Thyroid gland (tissue), 4 donors: ENCODE data around the gene CHMP4A. TPM values are rescaled to one million over a fixed set of nuclear protein-coding genes. Genes with fewer than 3 reads are reported as not detected.

Experiments used
- DNase-seq, 2 donors: peaks; one replicate each; pipeline ENCODE4 v3.0.0-alpha.2; 2019
- H3K27ac ChIP-seq, 3 donors: fragments of 200-600 bp; sonication (generic); 1 replicate in 2 of 3; 2 replicates in 1 of 3; pipeline ENCODE4 v1.5.1; 2016 to 2019; ENCODE audit warnings: mild to moderate bottlenecking in 1 of 3, moderate library complexity in 1 of 3
- H3K27me3 ChIP-seq: fragments of 200-600 bp; sonication (generic); one replicate; pipeline ENCODE4 v1.5.1; 2019
- H3K36me3 ChIP-seq, 2 donors: fragments of 200-600 bp; sonication (generic); one replicate each; pipeline ENCODE4 v1.5.1; 2016 to 2019
- H3K4me1 ChIP-seq, 2 donors: fragments of 200-600 bp; sonication (generic); one replicate each; pipeline ENCODE4 v1.5.1; 2017 to 2019
- H3K4me3 ChIP-seq, 3 donors: fragments of 200-600 bp; sonication (generic); replicated peaks in 1 of 3; 1 replicate in 2 of 3; 2 replicates in 1 of 3; pipeline ENCODE4 v1.5.1; 2016; ENCODE audit warnings: mild to moderate bottlenecking in 1 of 3
- H3K9me3 ChIP-seq: fragments of 200-600 bp; sonication (generic); one replicate; pipeline ENCODE4 v1.5.1; 2017
- POLR2A ChIP-seq, 2 donors: fragments of 450-650 bp; IDR thresholded peaks; one replicate each; pipeline ENCODE4 v1.6.1; 2017; ENCODE audit warnings: antibody characterized with exemption in 2 of 2, mild to moderate bottlenecking in 2 of 2, moderate library complexity in 1 of 2
- WGBS, 2 donors: methylation state at CpG; one replicate each; pipeline ENCODE4 v1.1.5; 2017; 5-methylcytosine and 5-hydroxymethylcytosine counted together
- intact Hi-C: fragments of 100-400 bp; cut with DNase I; formaldehyde crosslinking; loops from one replicate; pipeline ENCODE4 v1.15.1; 2023
- small RNA-seq: library from RNA; depleted of rRNA; stranded (forward); fragments of <200 nt; gene quantifications from one replicate; pipeline ENCODE3, GENCODE V24; 2016
- total RNA-seq, 4 donors: library from RNA; depleted of rRNA; stranded (reverse); fragments of >200 nt; gene quantifications; one replicate each; pipeline ENCODE4 v1.2.3, GENCODE V29; 2016
- TF ChIP-seq, protein P1 (sequence below), 6 experiments: fragments of 200-600 bp in 3 of 6; fragments of 450-650 bp in 3 of 6; sonication (generic) in 3 of 6; IDR thresholded peaks; one replicate each; pipeline ENCODE4 v1.5.1; 2016 to 2019; ENCODE audit warnings: antibody characterized with exemption in 6 of 6, mild to moderate bottlenecking in 2 of 6, inconsistent platforms in 1 of 6, moderate library complexity in 1 of 6

CHMP4A gene
- total RNA-seq, 4 donors from 2014 or later = 26.5 to 60.2 (median 46.2) TPM

DNA sequence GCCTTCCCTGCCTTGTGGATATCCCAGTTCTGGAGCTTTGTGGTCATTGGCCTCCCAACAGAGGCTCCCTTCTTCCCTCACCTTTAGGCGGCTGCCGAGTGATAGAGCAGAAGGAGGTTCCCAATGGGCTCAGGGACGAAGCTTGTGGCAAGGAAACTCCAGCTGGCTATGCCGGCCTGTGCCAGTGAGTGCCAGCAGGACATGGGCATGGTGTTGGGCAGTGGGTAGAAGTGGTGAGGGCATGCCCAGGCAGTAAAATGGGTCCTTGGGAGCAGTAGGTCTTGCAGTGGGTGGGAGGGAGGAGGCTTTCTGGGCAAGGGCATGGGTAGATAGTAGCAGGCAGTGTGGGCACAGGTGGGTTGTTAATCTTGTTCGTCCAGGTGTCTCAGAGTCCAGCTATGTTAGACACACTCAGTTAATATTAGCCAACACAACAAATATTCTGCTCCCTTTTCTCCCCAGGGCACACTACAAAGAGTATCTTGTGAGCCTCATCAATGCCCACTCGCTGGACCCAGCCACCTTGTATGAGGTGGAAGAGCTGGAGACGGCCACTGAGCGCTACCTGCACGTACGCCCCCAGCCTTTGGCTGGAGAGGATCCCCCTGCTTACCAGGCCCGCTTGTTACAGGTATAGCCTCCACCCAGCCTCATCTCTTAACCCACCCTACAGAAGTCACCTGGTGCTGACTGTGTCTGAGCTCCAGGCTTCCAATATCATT is 53.4 kb downstream of the CHMP4A start:
- H3K27ac ChIP-seq = peak overlapping the region; percentile 56 to 97 (median 97)
- no peaks in the 10 kb centered on the region for H3K27me3 ChIP-seq
- peaks cover 49 to 56% of the 10 kb centered on the region in 2 donors for H3K36me3 ChIP-seq
- H3K9me3 ChIP-seq = no peaks in the 10 kb centered on the region
- no peak for DNase-seq
- intact Hi-C loops = no loop called here
- H3K4me1 ChIP-seq = peaks cover 18 to 27% of the 10 kb centered on the region in 2 donors
- H3K4me3 ChIP-seq = no peak overlapping the region
- 95 to 96% methylated on average over 11 of the region's 11 CpGs for WGBS, 2 donors
- TF ChIP-seq, protein P1, sequence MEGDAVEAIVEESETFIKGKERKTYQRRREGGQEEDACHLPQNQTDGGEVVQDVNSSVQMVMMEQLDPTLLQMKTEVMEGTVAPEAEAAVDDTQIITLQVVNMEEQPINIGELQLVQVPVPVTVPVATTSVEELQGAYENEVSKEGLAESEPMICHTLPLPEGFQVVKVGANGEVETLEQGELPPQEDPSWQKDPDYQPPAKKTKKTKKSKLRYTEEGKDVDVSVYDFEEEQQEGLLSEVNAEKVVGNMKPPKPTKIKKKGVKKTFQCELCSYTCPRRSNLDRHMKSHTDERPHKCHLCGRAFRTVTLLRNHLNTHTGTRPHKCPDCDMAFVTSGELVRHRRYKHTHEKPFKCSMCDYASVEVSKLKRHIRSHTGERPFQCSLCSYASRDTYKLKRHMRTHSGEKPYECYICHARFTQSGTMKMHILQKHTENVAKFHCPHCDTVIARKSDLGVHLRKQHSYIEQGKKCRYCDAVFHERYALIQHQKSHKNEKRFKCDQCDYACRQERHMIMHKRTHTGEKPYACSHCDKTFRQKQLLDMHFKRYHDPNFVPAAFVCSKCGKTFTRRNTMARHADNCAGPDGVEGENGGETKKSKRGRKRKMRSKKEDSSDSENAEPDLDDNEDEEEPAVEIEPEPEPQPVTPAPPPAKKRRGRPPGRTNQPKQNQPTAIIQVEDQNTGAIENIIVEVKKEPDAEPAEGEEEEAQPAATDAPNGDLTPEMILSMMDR (IDR thresholded peaks at IDR 0.05) = no peak
- TF ChIP-seq POLR2A (IDR thresholded peaks at IDR 0.05) = no peak

Small RNA genes lying within 50 kb of the gene (small RNA-seq; reads per million reads assigned to genes)
- gene AL136295.4 (not detected), gene CHMP4A (not detected), gene IPO4 (not detected), gene IRF9 (not detected), gene MDP1 (not detected)

Other genes with a start within 250 kb of the CHMP4A start
- 10 to 100 TPM in 2 of 4 donors, 1 to 10 TPM in 2; 4.7 to 27.1 (median 12.6) TPM for gene DHRS4L2, start 224.6 kb downstream of the CHMP4A start, total RNA-seq
- gene CARMIL3, start 161.5 kb downstream of the CHMP4A start, total RNA-seq = 1 to 10 TPM in 2 of 4 donors, under 1 TPM in 2; 0.63 to 1.3 (median 0.99) TPM
- gene CPNE6, start 141.9 kb downstream of the CHMP4A start, total RNA-seq = under 1 TPM in 1 of 4 donors, not detected in 3; 0.29 TPM
- 10 to 100 TPM; 29.8 to 47.4 (median 39.3) TPM for gene PCK2, start 119.2 kb downstream of the CHMP4A start, total RNA-seq
- gene DCAF11, start 98.7 kb downstream of the CHMP4A start, total RNA-seq = 100 to 1,000 TPM in 3 of 4 donors, 10 to 100 TPM in 1; 90.6 to 155 (median 132) TPM
- gene NRL, start 98.5 kb downstream of the CHMP4A start, total RNA-seq = 10 to 100 TPM in 2 of 4 donors, 1 to 10 TPM in 2; 2.1 to 11.7 (median 8.4) TPM
- gene FITM1, start 82.8 kb downstream of the CHMP4A start, total RNA-seq = 1 to 10 TPM in 2 of 4 donors, under 1 TPM in 1, not detected in 1; 0.63 to 3.5 (median 2.7) TPM
- gene PSME1, start 77.3 kb downstream of the CHMP4A start, total RNA-seq = 100 to 1,000 TPM; 117 to 193 (median 186) TPM
- gene EMC9, start 71.9 kb downstream of the CHMP4A start, total RNA-seq = 10 to 100 TPM in 3 of 4 donors, 1 to 10 TPM in 1; 8.3 to 25.5 (median 16.9) TPM
- gene PSME2, start 66.9 kb downstream of the CHMP4A start, total RNA-seq = 10 to 100 TPM; 31.3 to 66.6 (median 47.5) TPM
- 100 to 1,000 TPM in 1 of 4 donors, 10 to 100 TPM in 3; 30.6 to 106 (median 67.6) TPM for gene RNF31, start 66.0 kb downstream of the CHMP4A start, total RNA-seq
- gene IRF9, start 52.2 kb downstream of the CHMP4A start, total RNA-seq = 10 to 100 TPM; 55.1 to 92.3 (median 70.0) TPM
- gene REC8, start 41.4 kb downstream of the CHMP4A start, total RNA-seq = 1 to 10 TPM; 4.1 to 7.1 (median 5.4) TPM
- 10 to 100 TPM; 28.1 to 49.0 (median 31.3) TPM for gene IPO4, start 24.7 kb downstream of the CHMP4A start, total RNA-seq
- gene TM9SF1, start 18.0 kb downstream of the CHMP4A start, total RNA-seq = 100 to 1,000 TPM in 3 of 4 donors, 10 to 100 TPM in 1; 92.0 to 114 (median 107) TPM
- not detected for gene TSSK4, start 7.8 kb downstream of the CHMP4A start, total RNA-seq
- 10 to 100 TPM; 13.1 to 55.9 (median 25.4) TPM for gene MDP1, start 2.6 kb upstream of the CHMP4A start, total RNA-seq
- gene NEDD8, start 18.9 kb upstream of the CHMP4A start, total RNA-seq = 100 to 1,000 TPM; 149 to 317 (median 172) TPM
- gene GMPR2, start 19.4 kb upstream of the CHMP4A start, total RNA-seq = 100 to 1,000 TPM in 2 of 4 donors, 10 to 100 TPM in 2; 68.8 to 237 (median 110) TPM
- gene TINF2, start 29.1 kb upstream of the CHMP4A start, total RNA-seq = 100 to 1,000 TPM in 1 of 4 donors, 10 to 100 TPM in 3; 67.3 to 101 (median 71.6) TPM
- gene TGM1, start 49.7 kb upstream of the CHMP4A start, total RNA-seq = 1 to 10 TPM; 1.9 to 2.8 (median 2.0) TPM
- 10 to 100 TPM; 29.8 to 44.8 (median 33.5) TPM for gene RABGGTA, start 58.1 kb upstream of the CHMP4A start, total RNA-seq
- gene DHRS1, start 86.3 kb upstream of the CHMP4A start, total RNA-seq = 10 to 100 TPM; 35.2 to 59.3 (median 38.3) TPM
- 10 to 100 TPM; 16.4 to 22.3 (median 20.7) TPM for gene NOP9, start 86.4 kb upstream of the CHMP4A start, total RNA-seq
- 10 to 100 TPM in 1 of 4 donors, 1 to 10 TPM in 3; 4.6 to 13.0 (median 9.5) TPM for gene CIDEB, start 94.5 kb upstream of the CHMP4A start, total RNA-seq
- 10 to 100 TPM in 2 of 4 donors, 1 to 10 TPM in 2; 6.8 to 18.5 (median 10.9) TPM for gene LTB4R2, start 96.7 kb upstream of the CHMP4A start, total RNA-seq
- 1 to 10 TPM; 4.2 to 7.4 (median 4.3) TPM for gene LTB4R, start 98.0 kb upstream of the CHMP4A start, total RNA-seq
- 10 to 100 TPM; 35.2 to 65.4 (median 48.8) TPM for gene ADCY4, start 121.6 kb upstream of the CHMP4A start, total RNA-seq
- gene RIPK3, start 126.5 kb upstream of the CHMP4A start, total RNA-seq = 10 to 100 TPM; 12.4 to 21.3 (median 18.4) TPM
- 10 to 100 TPM; 19.4 to 41.3 (median 38.6) TPM for gene NFATC4, start 154.7 kb upstream of the CHMP4A start, total RNA-seq
- 10 to 100 TPM; 11.7 to 19.9 (median 12.3) TPM for gene NYNRIN, start 185.5 kb upstream of the CHMP4A start, total RNA-seq
- gene CBLN3, start 216.2 kb upstream of the CHMP4A start, total RNA-seq = 1 to 10 TPM; 1.7 to 3.4 (median 2.3) TPM
- gene KHNYN, start 216.5 kb upstream of the CHMP4A start, total RNA-seq = 10 to 100 TPM; 46.9 to 75.0 (median 48.3) TPM
- 10 to 100 TPM; 35.1 to 75.6 (median 49.2) TPM for gene SDR39U1, start 229.3 kb upstream of the CHMP4A start, total RNA-seq